ENCODE measurements around the gene ARHGAP24. TPM values are rescaled to one million over a fixed set of nuclear protein-coding genes. Genes with fewer than 3 reads are reported as not detected.

ARHGAP24 gene
- total RNA-seq, 3 donors from 2014 or later: 20.6 to 60.2 (median 37.2) TPM

- no peaks in the 10 kb centered on the region for H3K36me3 ChIP-seq
- no peak for TF ChIP-seq POLR2A (IDR thresholded peaks at IDR 0.05)
- TF ChIP-seq CTCF (IDR thresholded peaks at IDR 0.05): no peak
- no peak for TF ChIP-seq POLR2AphosphoS5 (IDR thresholded peaks at IDR 0.05)
- no peaks in the 10 kb centered on the region for H3K9me3 ChIP-seq
- no peak overlapping the region for H3K4me3 ChIP-seq
- peaks cover 0 to 4% of the 10 kb centered on the region in 2 donors for H3K4me1 ChIP-seq
- intact Hi-C loops (cut with DNase I; ENCODE audit: low total_unique reads): no loop called here
- H3K27me3 ChIP-seq: no peaks in the 10 kb centered on the region
- no peak overlapping the region for H3K27ac ChIP-seq
- no peak for DNase-seq (ENCODE audit: low spot score in 2 of 2)
These were observed 394.2 kb downstream of the ARHGAP24 start for GRCh38 chr4:85869181-85869580.

GRCh38 chr4:85870298-85871083 is 395.5 kb downstream of the ARHGAP24 start:
- H3K36me3 ChIP-seq: no peaks in the 10 kb centered on the region
- H3K27me3 ChIP-seq: no peaks in the 10 kb centered on the region
- DNase-seq (ENCODE audit: low spot score in 2 of 2): no peak
- H3K27ac ChIP-seq: no peak overlapping the region
- H3K4me1 ChIP-seq: peaks cover 0 to 4% of the 10 kb centered on the region in 2 donors
- no peak for TF ChIP-seq POLR2AphosphoS5 (IDR thresholded peaks at IDR 0.05)
- no peak for TF ChIP-seq CTCF (IDR thresholded peaks at IDR 0.05)
- TF ChIP-seq POLR2A (IDR thresholded peaks at IDR 0.05): no peak
- H3K9me3 ChIP-seq: no peaks in the 10 kb centered on the region
- intact Hi-C loops (cut with DNase I; ENCODE audit: low total_unique reads): no loop called here
- H3K4me3 ChIP-seq: no peak overlapping the region

GRCh38 chr4:85873566-85873965 is 398.6 kb downstream of the ARHGAP24 start:
- no peaks in the 10 kb centered on the region for H3K9me3 ChIP-seq
- intact Hi-C loops (cut with DNase I; ENCODE audit: low total_unique reads): no loop called here
- H3K27me3 ChIP-seq: no peaks in the 10 kb centered on the region
- H3K4me1 ChIP-seq: peaks cover 0 to 4% of the 10 kb centered on the region in 2 donors
- H3K27ac ChIP-seq: no peak overlapping the region
- no peak overlapping the region for H3K4me3 ChIP-seq
- no peaks in the 10 kb centered on the region for H3K36me3 ChIP-seq
- no peak for TF ChIP-seq POLR2AphosphoS5 (IDR thresholded peaks at IDR 0.05)
- TF ChIP-seq CTCF (IDR thresholded peaks at IDR 0.05): no peak
- no peak for TF ChIP-seq POLR2A (IDR thresholded peaks at IDR 0.05)
- no peak for DNase-seq (ENCODE audit: low spot score in 2 of 2)

GRCh38 chr4:85879518-85879917 is 404.6 kb downstream of the ARHGAP24 start:
- DNase-seq (ENCODE audit: low spot score in 2 of 2): no peak
- Histone ChIP-seq H3K4me3 (no peak overlapping the region), H3K9me3 (no peaks in the 10 kb centered on the region), H3K27ac (no peak overlapping the region), H3K36me3 (no peaks in the 10 kb centered on the region), H3K4me1 (no peaks in the 10 kb centered on the region), H3K27me3 (no peaks in the 10 kb centered on the region)
- no peak for TF ChIP-seq CTCF (IDR thresholded peaks at IDR 0.05)
- TF ChIP-seq POLR2A (IDR thresholded peaks at IDR 0.05): no peak
- no peak for TF ChIP-seq POLR2AphosphoS5 (IDR thresholded peaks at IDR 0.05)
- intact Hi-C loops (cut with DNase I; ENCODE audit: low total_unique reads): no loop called here

- intact Hi-C loops (cut with DNase I; ENCODE audit: low total_unique reads): no loop called here
These were observed 408.2 kb downstream of the ARHGAP24 start for GRCh38 chr4:85883180-85883579.

More at GRCh38 chr4:85883180-85883579, 408.2 kb downstream of the ARHGAP24 start:
- Histone ChIP-seq H3K27ac (no peak overlapping the region), H3K9me3 (no peaks in the 10 kb centered on the region), H3K36me3 (no peaks in the 10 kb centered on the region), H3K4me3 (no peak overlapping the region), H3K27me3 (no peaks in the 10 kb centered on the region), H3K4me1 (no peaks in the 10 kb centered on the region)
- TF ChIP-seq POLR2AphosphoS5 (IDR thresholded peaks at IDR 0.05) (no peak), POLR2A (IDR thresholded peaks at IDR 0.05) (no peak), CTCF (IDR thresholded peaks at IDR 0.05) (no peak)
- DNase-seq (ENCODE audit: low spot score in 2 of 2): no peak

Measured in breast epithelium (tissue), 4 donors.